Neural cell (in vitro differentiated cells): ENCODE measurements around the gene USF1. TPM values are rescaled to one million over a fixed set of nuclear protein-coding genes. Genes with fewer than 3 reads are reported as not detected.
A peak's percentile ranks its signal among the peaks of the same experiment; 100 is the strongest.

Source experiments
- H2AFZ ChIP-seq: fragments of 200-600, 300-800 bp; sonication (generic), shearing (Covaris generic); 2 replicates; pipeline ENCODE4 v1.6.0; 2014; ENCODE audit warnings: low read depth, mild to moderate bottlenecking, antibody characterized with exemption, low read length, moderate library complexity
- H3F3A ChIP-seq: fragments of 200-600 bp; shearing (Covaris generic); 2 replicates; pipeline ENCODE4 v1.6.1; 2016; ENCODE audit warnings: mild to moderate bottlenecking, moderate library complexity, mixed read lengths, antibody characterized with exemption, low read length; ENCODE audit not compliant: insufficient read depth, poor library complexity, severe bottlenecking
- H3K27ac ChIP-seq: fragments of 200-600, 300-800 bp; sonication (generic), shearing (Covaris generic); 2 replicates; pipeline ENCODE4 v1.5.1; 2014; ENCODE audit warnings: mild to moderate bottlenecking, low read length, moderate library complexity
- H3K27me3 ChIP-seq: fragments of 300-800, 200-600 bp; sonication (generic), shearing (Covaris generic); 2 replicates; pipeline ENCODE4 v1.6.0; 2014; ENCODE audit warnings: mild to moderate bottlenecking, low read depth, low read length, moderate library complexity; ENCODE audit not compliant: insufficient read depth
- H3K36me3 ChIP-seq: fragments of 300-800, 200-600 bp; sonication (generic), shearing (Covaris generic); 2 replicates; pipeline ENCODE4 v1.5.1; 2014; ENCODE audit warnings: mild to moderate bottlenecking, antibody characterized with exemption, low read length, moderate library complexity; ENCODE audit not compliant: insufficient read depth
- H3K4me2 ChIP-seq: fragments of 300-800, 200-600 bp; sonication (generic), shearing (Covaris generic); 2 replicates; pipeline ENCODE4 v1.6.0; 2014; ENCODE audit warnings: mild to moderate bottlenecking, low read length
- H3K4me3 ChIP-seq: fragments of 300-800, 200-600 bp; sonication (generic), shearing (Covaris generic); 2 replicates; pipeline ENCODE4 v1.5.1; 2014; ENCODE audit warnings: mild to moderate bottlenecking, low read length, moderate library complexity
- H3K79me2 ChIP-seq: fragments of 200-600 bp; shearing (Covaris generic); replicated peaks from 2 replicates; pipeline ENCODE4 v1.6.0; 2014; ENCODE audit warnings: mild to moderate bottlenecking, low read length, moderate library complexity; ENCODE audit not compliant: insufficient read depth
- H3K9ac ChIP-seq: fragments of 300-800, 200-600 bp; sonication (generic), shearing (Covaris generic); 2 replicates; pipeline ENCODE4 v1.6.1; 2016; ENCODE audit warnings: mild to moderate bottlenecking, low read length, mixed read lengths
- H3K9me2 ChIP-seq: fragments of 200-600 bp; shearing (Covaris generic); 2 replicates; pipeline ENCODE4 v1.6.1; 2016; ENCODE audit warnings: mild to moderate bottlenecking, low read length, mixed read lengths; ENCODE audit not compliant: insufficient read depth
- H3K9me3 ChIP-seq: fragments of 200-600, 300-800 bp; sonication (generic), shearing (Covaris generic); 2 replicates; pipeline ENCODE4 v1.6.1; 2016; ENCODE audit warnings: mild to moderate bottlenecking, mixed run types, low read length, moderate library complexity, mixed read lengths
- H4K20me1 ChIP-seq: fragments of 200-600 bp; shearing (Covaris generic); 2 replicates; pipeline ENCODE4 v1.6.1; 2016; ENCODE audit warnings: mild to moderate bottlenecking, mixed run types; ENCODE audit not compliant: insufficient read depth
- CTCF ChIP-seq: fragments of 450-650 bp; IDR thresholded peaks from 2 replicates; pipeline ENCODE4 v1.5.1; 2014; ENCODE audit warnings: antibody characterized with exemption, mild to moderate bottlenecking, moderate library complexity; ENCODE audit not compliant: poor library complexity, severe bottlenecking
- EP300 ChIP-seq: fragments of 450-650 bp; conservative IDR thresholded peaks from 2 replicates; pipeline ENCODE4 v1.6.1; 2014; ENCODE audit warnings: antibody characterized with exemption, mild to moderate bottlenecking, moderate library complexity; ENCODE audit not compliant: poor library complexity, severe bottlenecking
- EZH2 ChIP-seq: fragments of 200-600, 300-800 bp; shearing (Covaris generic), sonication (generic); IDR thresholded peaks from 2 replicates; pipeline ENCODE4 v1.6.1; 2014; ENCODE audit warnings: antibody characterized with exemption, low read length, borderline replicate concordance, mild to moderate bottlenecking; ENCODE audit not compliant: insufficient read depth, poor library complexity, severe bottlenecking
- MXI1 ChIP-seq: fragments of 450-650 bp; conservative IDR thresholded peaks from 2 replicates; pipeline ENCODE4 v1.6.1; 2014; ENCODE audit warnings: antibody characterized with exemption, mild to moderate bottlenecking; ENCODE audit not compliant: poor library complexity, severe bottlenecking
- POLR2AphosphoS5 ChIP-seq: IDR thresholded peaks from 2 replicates; pipeline ENCODE4 v1.6.1; 2012
- RAD21 ChIP-seq: fragments of 450-650 bp; conservative IDR thresholded peaks from 2 replicates; pipeline ENCODE4 v1.6.1; 2014; ENCODE audit warnings: antibody characterized with exemption, mild to moderate bottlenecking, moderate library complexity
- REST ChIP-seq: IDR thresholded peaks from 2 replicates; pipeline ENCODE4 v1.6.1; 2012; ENCODE audit warnings: borderline replicate concordance
- SMC3 ChIP-seq: fragments of 450-650 bp; conservative IDR thresholded peaks from 2 replicates; pipeline ENCODE4 v1.6.1; 2014; ENCODE audit warnings: antibody characterized with exemption, mild to moderate bottlenecking, moderate library complexity; ENCODE audit not compliant: poor library complexity
- TAF1 ChIP-seq: IDR thresholded peaks from 2 replicates; pipeline ENCODE4 v1.6.1; 2012; ENCODE audit warnings: low read depth
- polyA plus RNA-seq: library from polyadenylated mRNA; depleted of rRNA; stranded (reverse); fragments of >200 nt; gene quantifications from 2 replicates; pipeline ENCODE4 v1.2.3, GENCODE V29; 2014

Gene USF1
- polyA plus RNA-seq, 1 donor from 2014 or later, result 366 TPM

GRCh38 chr1:161072751-161073449 is 27.1 kb upstream of the USF1 start:
- TF ChIP-seq SMC3 (no peak), RAD21 (no peak), EZH2 (no peak), POLR2AphosphoS5 (no peak), REST (no peak), TAF1 (no peak), MXI1 (no peak), CTCF (no peak), EP300 (no peak)

GRCh38 chr1:161071886-161072371 is 26.2 kb upstream of the USF1 start:
- Histone ChIP-seq H3K9ac (no peak overlapping the region), H3F3A (no peaks in the 10 kb centered on the region), H3K9me3 (no peaks in the 10 kb centered on the region), H3K36me3 (no peaks in the 10 kb centered on the region), H3K27ac (no peak overlapping the region), H3K4me3 (no peak overlapping the region), H3K27me3 (no peaks in the 10 kb centered on the region), H3K9me2 (no peaks in the 10 kb centered on the region), H3K4me2 (no peak overlapping the region), H4K20me1 (no peaks in the 10 kb centered on the region), H3K79me2 (no peaks in the 10 kb centered on the region), H2AFZ (no peak overlapping the region)
- TF ChIP-seq TAF1 (no peak), CTCF (peak; percentile 44), EP300 (no peak), SMC3 (no peak), EZH2 (no peak), MXI1 (no peak), RAD21 (no peak)

More at GRCh38 chr1:161072751-161073449, 27.1 kb upstream of the USF1 start:
- Histone ChIP-seq H2AFZ (no peak overlapping the region), H3K9ac (no peak overlapping the region), H3K9me3 (no peaks in the 10 kb centered on the region), H3K9me2 (no peaks in the 10 kb centered on the region), H3K4me3 (no peak overlapping the region), H3K27ac (no peak overlapping the region), H3K36me3 (no peaks in the 10 kb centered on the region), H3K79me2 (no peaks in the 10 kb centered on the region), H3F3A (no peaks in the 10 kb centered on the region), H3K4me2 (no peak overlapping the region), H3K27me3 (no peaks in the 10 kb centered on the region), H4K20me1 (no peaks in the 10 kb centered on the region)
